Measurements from ENCODE around the gene AOAH.

The AOAH gene

GRCh38 chr7:36594445-36594844 lies 129.8 kb downstream of the AOAH start:
- no peak for TF ChIP-seq CTCF (IDR thresholded peaks at IDR 0.05; ENCODE audit: control extremely low read depth, extremely low read depth, low read depth, missing control alignments)
- CTCF ChIA-PET = no interaction called here
- POLR2A ChIA-PET = no interaction called here
- no peak for DNase-seq (ENCODE audit: extremely low spot score)

- POLR2A ChIA-PET = no interaction called here
- no peak for DNase-seq (ENCODE audit: extremely low spot score)
- no peak for TF ChIP-seq CTCF (IDR thresholded peaks at IDR 0.05; ENCODE audit: control extremely low read depth, extremely low read depth, low read depth, missing control alignments)
- CTCF ChIA-PET = interaction anchor here (1.0 to 1.4 kb wide), 3 partner anchors 14 to 80 kb away, joined by 3 to 5 read pairs (median 4); no protein-coding TSS in a partner anchor
Measured at GRCh38 chr7:36591636-36592035, 132.7 kb downstream of the AOAH start.

GRCh38 chr7:36589391-36589790 lies 134.9 kb downstream of the AOAH start:
- no peak for DNase-seq (ENCODE audit: extremely low spot score)
- no peak for TF ChIP-seq CTCF (IDR thresholded peaks at IDR 0.05; ENCODE audit: control extremely low read depth, extremely low read depth, low read depth, missing control alignments)
- POLR2A ChIA-PET = no interaction called here
- CTCF ChIA-PET = interaction anchor here (1.3 to 1.7 kb wide), 2 partner anchors 8 to 13 kb away, joined by 3 to 4 read pairs; no protein-coding TSS in a partner anchor

GRCh38 chr7:36583318-36583717 lies 141.0 kb downstream of the AOAH start:
- CTCF ChIA-PET = interaction anchor here (0.8 to 1.5 kb wide), 2 partner anchors 11 to 12 kb away, joined by 3 read pairs; no protein-coding TSS in a partner anchor
- TF ChIP-seq CTCF (IDR thresholded peaks at IDR 0.05; ENCODE audit: control extremely low read depth, extremely low read depth, low read depth, missing control alignments) = no peak
- DNase-seq (ENCODE audit: extremely low spot score) = no peak

GRCh38 chr7:36575832-36576231 lies 148.5 kb downstream of the AOAH start:
- CTCF ChIA-PET = interaction anchor here (1.6 kb wide), 1 partner anchor 21 kb away, joined by 3 read pairs; no protein-coding TSS in a partner anchor
- TF ChIP-seq CTCF (IDR thresholded peaks at IDR 0.05; ENCODE audit: control extremely low read depth, extremely low read depth, low read depth, missing control alignments) = no peak
- no peak for DNase-seq (ENCODE audit: extremely low spot score)
- POLR2A ChIA-PET = no interaction called here

More at GRCh38 chr7:36583318-36583717, 141.0 kb downstream of the AOAH start:
- POLR2A ChIA-PET = no interaction called here

- TF ChIP-seq CTCF (IDR thresholded peaks at IDR 0.05; ENCODE audit: control extremely low read depth, extremely low read depth, low read depth, missing control alignments) = no peak
- POLR2A ChIA-PET = no interaction called here
- CTCF ChIA-PET = no interaction called here
- DNase-seq (ENCODE audit: extremely low spot score) = no peak
Measured at GRCh38 chr7:36573066-36573465, 151.2 kb downstream of the AOAH start.
